ENCODE results near the gene MAPK6.
"Not testable (repeated sequence)": the region's sequence is repeated elsewhere in the genome, so short reads cannot be mapped to it uniquely, and the experiment has no call there.

MAPK6 gene

DNA sequence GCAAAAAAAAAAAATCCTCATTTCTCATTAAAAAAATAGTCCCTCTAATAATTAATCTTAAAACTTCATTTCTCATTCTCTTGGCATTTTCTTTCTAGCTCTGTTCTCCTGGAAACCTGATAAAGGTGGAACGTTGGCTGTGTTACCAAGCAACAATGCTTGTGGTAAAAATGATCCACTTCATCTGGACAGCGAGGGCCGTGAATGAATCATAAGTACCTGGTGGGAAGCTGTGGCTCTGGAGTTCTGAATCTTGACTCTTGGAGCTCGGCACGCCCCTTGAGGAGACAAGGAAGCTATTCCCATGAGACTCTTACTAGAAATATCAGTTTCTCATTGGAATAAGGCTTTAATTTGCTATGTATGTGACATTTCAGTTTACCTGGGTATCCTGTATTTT is 61.0 kb downstream of the MAPK6 start:
- DNase-seq: peak in 5 of 51 donors; percentile 8 to 20 (median 15)

DNA sequence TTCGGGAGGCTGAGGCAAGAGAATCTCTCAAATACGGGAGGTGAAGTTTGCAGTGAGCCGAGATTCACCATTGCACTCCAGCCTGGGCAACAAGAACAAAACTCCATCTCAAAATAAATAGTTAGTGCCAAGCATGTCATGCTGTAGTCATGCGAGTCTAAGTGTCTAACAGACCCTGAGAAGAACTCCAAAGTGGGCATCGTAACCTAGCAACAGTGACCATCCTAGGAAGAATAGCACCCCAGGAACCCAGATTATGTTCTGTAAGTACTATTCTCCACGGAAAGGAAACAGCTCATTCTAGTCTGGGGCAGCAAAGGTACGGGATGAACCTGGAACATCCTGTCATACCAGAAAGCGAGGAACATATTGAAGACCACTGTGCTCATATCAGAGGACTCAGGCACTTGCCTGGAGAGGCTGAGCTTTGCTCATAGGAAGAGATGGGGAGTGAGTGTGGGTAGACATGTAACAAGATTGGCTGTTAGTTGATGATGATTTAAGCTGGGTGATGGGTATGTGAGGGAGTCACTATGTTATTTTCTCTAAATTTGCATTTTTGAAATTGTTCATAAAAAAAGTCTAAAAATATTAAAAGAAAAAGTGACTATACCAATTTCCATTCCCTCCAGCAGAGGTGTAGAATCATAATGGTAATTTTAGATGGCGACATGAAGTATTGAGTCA is 61.8 kb downstream of the MAPK6 start:
- peak in 2 of 51 donors; percentile 7 to 24 for DNase-seq

DNA sequence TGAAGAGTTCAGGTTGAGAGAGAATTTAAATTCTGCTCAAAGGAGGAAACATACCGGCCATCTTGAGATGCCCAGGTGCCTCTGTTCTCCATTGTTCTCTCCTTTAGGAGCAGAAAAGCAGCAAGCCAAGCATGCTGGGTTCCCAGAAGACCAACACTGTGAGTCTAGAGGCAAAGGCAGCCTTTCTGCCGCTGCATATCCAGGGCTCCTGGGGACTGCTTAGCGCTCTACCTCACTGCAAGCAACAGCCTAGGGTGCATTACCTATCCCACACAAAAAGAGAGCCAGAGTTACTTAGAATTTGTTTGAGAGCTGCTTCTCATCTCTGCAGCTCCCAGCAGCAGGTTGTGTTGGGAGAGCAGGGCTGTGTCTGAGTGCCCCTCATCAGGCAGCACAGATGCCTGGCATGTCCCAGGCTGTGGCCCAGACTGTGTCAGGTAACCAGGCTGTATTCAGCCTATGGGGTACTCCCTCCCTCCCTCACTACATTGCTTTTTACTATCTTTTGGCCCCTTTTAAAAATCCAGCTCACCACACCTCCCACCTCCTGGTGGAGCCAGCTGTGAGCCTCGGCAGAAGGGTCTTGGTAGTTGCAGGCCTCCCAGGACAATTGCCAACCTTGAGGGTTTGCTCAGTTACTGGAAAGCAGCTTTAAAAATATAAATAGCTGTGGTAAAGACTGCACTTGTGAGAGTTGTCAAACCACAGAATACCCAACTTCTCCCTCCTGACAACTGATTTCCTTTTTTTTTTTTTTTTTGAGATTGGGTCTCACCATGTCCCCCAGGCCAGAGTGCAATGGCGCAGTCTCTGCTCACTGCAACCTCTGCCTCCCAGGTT is 63.4 kb downstream of the MAPK6 start:
- no peak for DNase-seq

DNA sequence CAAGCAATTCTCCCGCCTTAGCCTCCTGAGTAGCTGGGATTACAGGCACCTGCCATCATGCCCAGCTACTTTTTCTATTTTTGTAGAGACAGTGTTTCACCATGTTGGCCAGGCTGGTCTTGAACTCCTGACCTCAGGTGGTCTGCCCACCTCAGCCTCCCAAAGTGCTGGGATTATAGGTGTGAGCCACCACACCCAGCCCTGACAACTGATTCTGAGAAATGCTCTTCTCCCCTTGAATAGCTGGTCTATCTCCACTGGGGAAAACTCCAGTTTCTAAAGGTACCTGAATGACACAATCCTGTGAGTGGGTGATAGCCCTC is 64.0 kb downstream of the MAPK6 start:
- not testable (repeated sequence) for DNase-seq

DNA sequence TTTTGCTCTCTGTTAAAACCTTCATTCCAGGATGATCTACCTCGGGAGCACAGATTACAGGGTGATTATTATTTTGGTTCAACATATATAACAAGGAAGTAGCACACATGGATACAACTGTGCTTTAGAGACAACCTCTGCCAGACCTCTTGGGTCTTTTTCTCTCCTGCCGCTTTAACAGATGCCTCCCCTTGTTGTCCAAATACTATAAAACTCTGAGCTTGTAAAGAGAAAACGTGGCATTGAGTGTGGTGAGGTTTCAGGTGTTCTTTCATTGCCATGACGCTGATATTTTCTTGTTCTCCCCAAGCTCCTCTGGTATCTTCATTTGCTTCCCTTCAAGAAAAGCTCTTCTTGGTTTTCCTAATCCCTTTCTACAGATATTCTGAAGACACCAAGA is 64.6 kb downstream of the MAPK6 start:
- no peak for DNase-seq

DNA sequence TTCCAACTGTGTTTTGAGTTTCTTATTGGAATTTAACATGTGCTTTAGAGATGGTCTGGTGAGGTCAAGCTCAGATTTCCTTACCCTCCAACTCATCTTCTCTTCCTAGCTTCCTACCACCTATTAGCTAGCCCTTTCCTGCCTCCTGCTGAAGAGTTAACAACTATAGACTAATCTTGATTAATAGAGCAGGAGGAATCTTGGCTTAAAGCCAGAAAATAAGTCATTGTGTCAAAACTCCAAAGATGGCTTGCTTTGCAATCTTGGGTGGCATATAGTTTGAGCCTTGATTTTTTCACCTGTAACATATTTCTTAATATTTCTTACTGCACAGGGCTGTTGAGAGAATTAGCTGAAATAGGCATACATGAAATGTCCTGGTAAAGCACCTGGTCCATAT is 66.3 kb downstream of the MAPK6 start:
- no peak for DNase-seq

DNA sequence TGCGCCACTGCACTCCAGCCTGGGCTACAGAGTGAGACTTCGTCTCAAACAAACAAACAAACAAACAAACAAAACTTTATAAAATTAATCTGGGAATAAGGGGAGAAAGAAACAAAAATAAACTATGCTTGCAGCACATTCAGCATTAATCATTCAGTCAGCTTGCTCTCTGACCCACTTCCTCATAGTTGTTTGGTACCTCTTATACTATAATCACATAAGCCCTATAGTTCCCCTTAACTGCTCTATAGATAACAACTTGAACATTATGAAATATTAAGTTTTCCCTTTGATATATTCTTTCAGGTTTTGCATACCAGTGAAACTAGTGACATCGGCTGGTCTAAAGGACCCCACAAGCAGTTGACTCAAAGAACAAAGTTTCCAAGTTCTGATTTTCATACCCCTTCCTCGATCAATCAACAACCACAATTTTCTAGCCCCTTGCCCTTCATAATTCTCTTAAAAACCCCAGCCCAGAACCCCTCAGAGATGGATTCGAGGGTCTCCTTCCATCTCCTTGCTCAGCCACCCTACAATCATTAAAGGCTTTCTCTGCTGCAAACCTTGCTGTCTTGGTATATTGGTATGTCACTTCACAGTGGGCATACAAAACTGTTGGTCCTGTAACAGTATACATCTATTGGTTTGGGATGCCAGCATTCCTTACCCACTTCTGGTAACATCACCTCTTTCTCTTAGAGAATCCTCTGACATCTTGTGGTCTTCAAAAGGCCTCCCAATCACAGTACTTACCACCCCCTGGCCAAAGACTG is 67.2 kb downstream of the MAPK6 start:
- no peak for DNase-seq

DNA sequence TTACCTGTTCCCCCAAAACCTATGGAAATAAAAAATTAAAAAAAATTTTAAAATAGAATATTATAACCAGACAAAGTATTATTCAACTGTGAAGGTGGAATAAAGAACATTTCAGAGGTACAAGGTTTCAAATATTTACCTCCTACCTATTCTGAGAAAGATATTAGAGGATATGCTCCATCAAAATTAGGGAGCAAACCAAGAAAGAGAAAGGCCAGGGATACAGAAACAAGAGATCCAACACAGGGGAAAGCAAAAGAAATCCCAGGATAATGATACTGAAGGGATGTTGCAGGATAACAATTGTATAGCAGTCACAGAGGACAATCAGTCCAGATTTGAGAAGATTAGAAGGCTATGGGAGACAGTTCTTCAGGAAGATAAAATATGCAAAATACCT is 71.2 kb downstream of the MAPK6 start:
- no peak for DNase-seq

DNA sequence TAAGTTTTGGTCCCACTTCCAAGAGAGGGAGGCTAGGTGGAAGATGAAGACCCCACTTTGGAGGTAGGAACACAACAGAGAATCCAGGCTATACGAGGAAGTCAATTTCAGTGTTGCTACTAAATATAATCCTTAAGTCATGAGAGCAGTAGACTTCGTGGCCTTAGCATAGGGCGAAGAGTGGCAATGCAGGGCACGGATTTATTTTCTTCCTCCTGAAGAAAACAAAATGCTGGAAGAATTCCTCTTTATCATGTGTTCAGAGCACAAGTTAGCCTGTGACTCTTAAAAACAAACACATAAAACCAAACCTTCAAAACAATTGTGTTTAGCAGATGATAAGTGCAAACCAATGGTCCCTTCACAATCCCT is 74.1 kb downstream of the MAPK6 start:
- DNase-seq: no peak

DNA sequence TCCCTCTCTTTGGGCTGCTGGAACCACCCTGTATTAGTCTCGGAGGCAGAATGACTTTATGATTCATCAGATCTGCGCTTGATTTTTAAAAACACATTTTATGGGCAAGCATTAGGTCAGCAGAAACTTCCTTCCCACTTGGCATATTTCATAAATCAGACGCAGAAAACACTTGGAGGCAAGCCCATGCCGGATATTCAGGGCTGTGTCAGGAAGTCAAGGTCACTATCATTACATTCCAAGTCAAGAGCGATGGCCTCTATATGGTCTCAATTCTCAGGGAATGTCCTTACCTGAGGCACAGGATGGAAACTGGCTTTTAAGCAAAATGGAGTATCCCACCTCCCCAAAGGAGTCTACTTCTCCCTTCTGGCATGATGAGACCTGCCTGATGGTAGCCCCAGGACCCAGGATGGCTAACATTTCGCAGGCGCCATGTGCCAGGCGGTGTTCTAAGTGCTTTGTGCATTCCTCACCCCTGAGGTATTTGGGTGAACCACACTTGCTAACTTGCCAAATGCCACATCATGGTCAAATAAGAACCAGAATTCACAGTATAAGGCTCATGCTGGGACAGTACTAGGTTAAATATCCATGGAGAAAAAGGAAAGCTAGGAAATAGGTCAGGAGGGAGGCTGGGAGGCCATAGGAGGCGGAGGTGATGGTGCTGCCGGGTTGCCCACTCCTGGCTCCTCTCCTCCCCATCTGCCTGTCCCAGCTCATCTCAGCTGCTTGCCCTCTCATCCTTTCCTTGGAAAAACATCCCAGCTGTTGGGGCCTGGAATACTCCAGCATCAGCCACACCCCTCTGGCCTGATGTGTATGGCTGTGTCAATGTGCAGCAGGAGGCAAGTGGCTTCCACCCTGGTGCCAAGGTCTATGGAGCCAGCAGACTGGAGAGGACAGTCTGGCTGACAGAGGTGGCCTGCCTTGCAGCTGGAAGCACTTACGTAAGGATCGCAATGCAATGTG is 74.8 kb downstream of the MAPK6 start:
- DNase-seq: no peak

DNA sequence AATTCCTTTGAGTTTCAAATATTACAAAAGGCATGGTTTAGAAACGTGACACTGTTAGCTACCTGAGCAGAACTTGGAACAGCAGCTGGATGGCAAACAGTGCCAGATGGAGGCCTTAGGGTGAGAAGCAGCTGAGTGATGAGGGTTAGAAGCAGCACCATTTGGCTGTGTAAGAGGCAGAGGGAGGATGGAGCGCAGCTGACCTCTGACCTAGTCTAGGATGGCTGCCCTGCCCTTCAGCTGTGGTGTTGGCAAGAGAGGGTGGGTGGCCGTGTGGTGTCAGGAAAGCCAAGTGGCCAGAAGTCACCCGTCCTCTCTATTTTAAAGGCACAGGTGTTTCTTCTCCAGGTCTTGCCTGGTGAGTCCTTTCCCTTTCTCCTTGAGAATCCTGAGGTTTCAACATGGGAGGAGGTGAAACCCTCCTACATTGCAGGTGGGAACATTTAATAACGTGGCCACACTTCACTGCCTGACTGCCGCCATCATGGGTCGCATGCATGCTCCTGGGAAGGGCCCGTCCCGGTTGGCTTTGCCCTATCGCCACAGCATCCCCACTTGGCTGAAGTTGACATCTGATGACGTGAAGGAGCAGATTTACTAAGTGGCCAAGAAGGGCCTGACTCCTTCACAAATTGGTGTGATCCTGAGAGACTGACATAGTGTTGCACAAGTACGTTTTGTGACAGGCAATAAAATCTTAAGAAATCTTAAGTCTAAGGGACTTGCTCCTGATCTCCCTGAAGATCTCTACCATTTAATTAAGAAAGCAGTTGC is 76.0 kb downstream of the MAPK6 start:
- DNase-seq: no peak

DNA sequence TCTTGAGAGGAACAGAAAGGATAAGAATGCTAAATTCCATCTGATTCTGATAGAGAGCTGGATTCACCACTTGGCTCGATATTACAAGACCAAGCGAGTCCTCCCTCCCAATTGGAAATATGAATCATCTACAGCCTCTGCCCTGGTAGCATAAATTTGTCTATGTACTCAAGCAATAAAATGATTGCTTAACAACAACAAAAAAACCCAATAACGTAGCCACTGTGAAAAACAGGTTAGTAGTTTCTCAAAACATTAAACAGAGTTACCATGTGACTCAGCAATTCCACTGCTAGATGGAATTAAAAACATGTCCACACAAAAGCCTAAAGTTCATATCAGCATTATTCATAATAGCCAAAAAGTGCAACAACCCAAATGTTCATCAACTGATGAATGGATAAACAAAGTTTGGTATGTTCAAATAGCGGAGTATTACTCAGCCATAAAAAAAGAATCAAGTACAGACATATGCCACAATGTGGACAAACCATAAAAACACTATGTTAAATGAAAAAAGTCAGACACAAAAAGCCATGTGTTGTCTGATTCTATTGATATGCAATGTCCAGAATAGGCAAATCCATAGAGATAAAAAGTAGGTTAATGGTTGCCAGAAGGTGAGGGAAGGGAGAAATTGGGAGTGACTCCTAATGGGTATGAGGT is 76.7 kb downstream of the MAPK6 start:
- no peak for DNase-seq

DNA sequence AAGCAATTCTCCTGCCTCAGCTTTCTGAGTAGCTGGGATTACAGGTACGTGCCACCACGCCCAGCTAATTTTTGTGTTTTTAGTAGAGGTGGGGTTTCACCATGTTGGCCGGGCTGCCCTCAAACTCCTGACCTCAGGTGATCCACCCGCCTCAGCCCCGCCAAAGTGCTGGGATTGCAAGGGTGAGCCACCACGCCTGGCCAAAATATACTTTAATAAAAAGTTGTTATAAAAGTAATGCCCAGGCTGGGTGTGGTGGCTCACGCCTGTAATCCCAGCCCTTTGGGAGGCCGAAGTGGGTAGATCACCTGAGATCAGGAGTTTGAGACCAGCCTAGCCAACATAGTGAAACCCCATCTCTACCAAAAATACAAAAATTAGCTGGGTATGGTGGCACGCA is 77.5 kb downstream of the MAPK6 start:
- not testable (repeated sequence) for DNase-seq

DNA sequence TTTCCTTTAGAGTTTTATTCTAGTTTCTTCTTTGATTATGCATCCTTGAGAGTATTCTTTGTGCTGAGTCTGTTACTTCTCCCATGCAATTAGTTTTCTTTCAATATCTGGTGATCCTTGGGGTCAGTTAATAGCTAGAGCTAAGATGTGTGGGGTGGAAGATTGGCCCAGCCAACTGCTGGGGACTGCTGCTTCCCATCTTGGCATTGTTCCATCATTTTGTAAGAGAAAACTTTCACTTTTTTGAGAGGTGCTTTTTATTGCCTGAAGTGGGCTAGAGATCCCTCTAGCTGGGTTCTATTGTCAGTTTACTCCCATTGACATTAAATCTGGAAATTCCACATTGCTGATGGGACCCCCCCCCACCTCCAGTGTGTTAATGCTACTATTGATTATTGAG is 78.2 kb downstream of the MAPK6 start:
- no peak for DNase-seq

DNA sequence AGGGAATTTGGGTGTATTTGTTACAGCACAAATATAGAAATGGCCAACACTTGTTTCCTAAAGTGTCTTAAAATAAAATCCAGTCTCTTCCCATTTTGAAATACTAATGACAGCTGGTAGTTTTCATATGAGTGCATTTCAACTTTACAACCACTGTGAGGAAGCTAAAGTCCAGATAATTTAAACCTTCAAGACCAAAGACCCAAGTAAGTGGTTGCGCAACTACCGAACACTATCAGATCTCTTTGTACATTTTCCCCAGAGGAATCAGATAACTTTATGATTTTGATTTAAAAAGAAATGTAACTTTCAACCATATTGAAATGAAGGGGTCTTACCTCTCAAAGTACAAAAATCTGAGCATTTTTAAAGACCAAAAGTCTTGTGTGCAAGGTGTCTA is 79.3 kb downstream of the MAPK6 start:
- no peak for DNase-seq

DNA sequence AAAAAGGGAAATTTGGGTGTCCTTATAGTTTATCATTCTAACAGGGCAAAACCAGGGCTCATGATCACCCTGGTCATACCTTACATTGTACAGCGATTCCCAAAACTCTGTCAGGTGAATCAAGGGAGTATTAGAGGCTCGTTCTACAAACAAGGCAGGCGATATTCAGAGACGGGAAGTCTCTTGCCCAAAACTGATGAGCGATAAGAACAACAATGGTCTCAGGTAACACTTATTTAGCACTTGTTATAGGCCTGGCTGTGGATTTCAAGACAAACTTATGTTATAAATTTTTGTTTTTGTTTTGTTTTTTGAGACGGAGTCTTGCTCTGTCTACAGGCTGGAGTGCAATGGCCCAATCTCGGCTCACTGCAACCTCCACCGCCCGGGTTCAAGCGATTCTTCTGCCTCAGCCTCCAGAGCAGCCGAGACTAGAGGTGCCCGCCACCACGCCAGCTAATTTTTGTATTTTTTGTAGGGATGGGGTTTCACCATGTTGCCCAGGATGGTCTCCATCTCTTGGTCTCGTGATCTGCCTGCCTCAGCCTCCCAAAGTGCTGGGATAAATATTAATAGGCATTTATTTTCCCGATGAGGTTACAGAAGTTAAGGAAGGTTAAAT is 80.7 kb downstream of the MAPK6 start:
- DNase-seq: no peak

DNA sequence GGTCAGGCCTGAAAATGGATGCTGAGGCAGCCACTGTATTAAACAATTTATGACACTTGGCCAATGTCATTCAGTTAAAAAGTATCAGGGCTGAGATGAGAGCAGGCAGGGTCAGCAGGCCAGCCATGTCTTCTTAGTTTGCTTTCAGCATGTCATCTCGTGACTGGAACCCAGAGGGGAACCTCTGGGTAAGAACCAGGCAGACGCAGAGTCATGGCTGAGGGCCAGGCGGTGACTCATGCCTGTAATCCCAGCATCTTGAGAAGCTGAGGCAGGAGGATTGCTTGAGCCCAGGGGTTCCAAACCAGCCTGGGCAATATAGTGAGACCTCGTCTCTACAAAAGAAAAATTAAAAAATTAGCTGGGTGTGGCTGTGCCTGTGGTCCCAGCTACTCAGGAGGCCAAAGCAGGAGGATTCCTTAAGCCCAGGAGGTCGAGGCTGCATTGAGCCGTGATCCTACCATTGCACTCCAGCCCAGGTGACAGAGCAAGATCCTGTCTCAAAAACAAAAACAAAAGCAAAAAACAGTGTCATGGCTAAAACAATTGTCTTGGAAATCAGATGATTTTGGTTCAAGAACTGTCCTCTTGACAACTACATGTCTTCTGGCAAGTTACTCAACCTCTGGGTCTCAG is 81.9 kb downstream of the MAPK6 start:
- DNase-seq: peak in 7 of 51 donors; percentile 8 to 28 (median 22)

DNA sequence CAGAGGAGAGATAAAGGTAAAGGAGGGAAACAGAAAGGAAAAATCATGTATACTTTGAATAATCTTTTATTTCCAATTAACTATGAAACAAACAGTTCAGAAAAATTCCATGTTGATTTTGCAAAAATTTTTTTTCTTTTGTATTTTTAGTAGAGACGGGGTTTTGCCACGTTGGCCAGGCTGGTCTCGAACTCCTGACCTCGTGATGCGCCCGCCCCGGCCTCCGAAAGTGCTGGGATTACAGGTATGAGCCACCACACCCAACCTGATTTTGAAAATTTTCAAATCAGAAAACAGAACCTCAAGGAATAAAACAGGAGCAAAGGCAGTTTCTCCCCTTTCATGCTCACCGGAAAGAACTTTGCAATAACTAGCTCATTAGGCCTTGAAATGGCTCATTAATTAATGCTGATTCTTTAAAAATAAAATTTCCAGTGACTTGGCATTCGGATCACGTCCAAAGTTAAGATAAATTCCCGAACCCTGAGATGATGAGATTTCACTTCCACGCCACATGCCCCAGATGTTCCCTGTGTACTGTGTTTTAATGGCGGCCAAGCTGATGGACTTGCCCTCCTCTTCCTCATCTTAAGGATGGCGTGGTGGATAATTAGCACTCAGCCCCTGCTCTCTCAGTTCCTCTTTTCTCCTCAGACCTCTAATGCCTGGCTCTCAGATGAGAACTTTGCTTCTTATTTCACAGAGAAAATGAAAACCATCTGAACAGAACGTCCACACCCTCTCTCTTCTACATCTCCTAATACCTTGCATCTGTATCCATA is 82.7 kb downstream of the MAPK6 start:
- DNase-seq: no peak

Data from hypothalamus (tissue), 51 donors.